Cardiac muscle cell (in vitro differentiated cells and primary cell): ENCODE measurements around the gene CDC14A. TPM values are rescaled to one million over a fixed set of nuclear protein-coding genes. Genes with fewer than 3 reads are reported as not detected.
A peak's percentile ranks its signal among the peaks of the same experiment; 100 is the strongest.

Source experiments
- DNase-seq, 2 donors: peaks; one replicate each; pipeline versions ENCODE4 v3.0.0 to v3.0.0-alpha.2; 2010 to 2017; ENCODE audit warnings: low read depth in 1 of 2, low spot score in 1 of 2
- H3K27ac ChIP-seq: fragments of 200-600 bp; sonication (generic); 2 replicates; pipeline ENCODE4 v1.5.1; 2016
- H3K27me3 ChIP-seq: fragments of 200-600 bp; sonication (generic); 2 replicates; pipeline ENCODE4 v1.6.0; 2016; ENCODE audit warnings: control low read depth
- H3K36me3 ChIP-seq: fragments of 200-600 bp; sonication (generic); 2 replicates; pipeline ENCODE4 v1.5.1; 2016; ENCODE audit warnings: control low read depth
- H3K4me1 ChIP-seq: fragments of 200-600 bp; sonication (generic); 2 replicates; pipeline ENCODE4 v1.8.1; 2017; ENCODE audit warnings: low read depth, mild to moderate bottlenecking, mixed run types
- H3K4me3 ChIP-seq: fragments of 200-600 bp; sonication (generic); 2 replicates; pipeline ENCODE4 v1.5.1; 2016; ENCODE audit warnings: mild to moderate bottlenecking
- H3K9me3 ChIP-seq: fragments of 200-600 bp; sonication (generic); 2 replicates; pipeline ENCODE4 v1.5.1; 2017; ENCODE audit warnings: low read depth, mild to moderate bottlenecking, control low read depth
- polyA plus RNA-seq: library from polyadenylated mRNA; unstranded; fragments of >200 nt; fragmentation: Nextera tagmentation; extraction: Ambion mirVana; gene quantifications from 2 replicates; pipeline ENCODE4 v1.2.1, GENCODE V29; 2016
- total RNA-seq: library from RNA; depleted of rRNA; stranded (reverse); fragments of >200 nt; gene quantifications from 2 replicates; pipeline ENCODE4 v1.2.3, GENCODE V29; 2016
- TF ChIP-seq, protein P1 (sequence below): IDR thresholded peaks from 2 replicates; pipeline ENCODE4 v1.5.1; 2012; ENCODE audit warnings: low read depth, mild to moderate bottlenecking, low read length

CDC14A gene
- total and polyA plus RNA-seq, 2 experiments from 2014 or later = 9.6 to 16.9 TPM

DNA sequence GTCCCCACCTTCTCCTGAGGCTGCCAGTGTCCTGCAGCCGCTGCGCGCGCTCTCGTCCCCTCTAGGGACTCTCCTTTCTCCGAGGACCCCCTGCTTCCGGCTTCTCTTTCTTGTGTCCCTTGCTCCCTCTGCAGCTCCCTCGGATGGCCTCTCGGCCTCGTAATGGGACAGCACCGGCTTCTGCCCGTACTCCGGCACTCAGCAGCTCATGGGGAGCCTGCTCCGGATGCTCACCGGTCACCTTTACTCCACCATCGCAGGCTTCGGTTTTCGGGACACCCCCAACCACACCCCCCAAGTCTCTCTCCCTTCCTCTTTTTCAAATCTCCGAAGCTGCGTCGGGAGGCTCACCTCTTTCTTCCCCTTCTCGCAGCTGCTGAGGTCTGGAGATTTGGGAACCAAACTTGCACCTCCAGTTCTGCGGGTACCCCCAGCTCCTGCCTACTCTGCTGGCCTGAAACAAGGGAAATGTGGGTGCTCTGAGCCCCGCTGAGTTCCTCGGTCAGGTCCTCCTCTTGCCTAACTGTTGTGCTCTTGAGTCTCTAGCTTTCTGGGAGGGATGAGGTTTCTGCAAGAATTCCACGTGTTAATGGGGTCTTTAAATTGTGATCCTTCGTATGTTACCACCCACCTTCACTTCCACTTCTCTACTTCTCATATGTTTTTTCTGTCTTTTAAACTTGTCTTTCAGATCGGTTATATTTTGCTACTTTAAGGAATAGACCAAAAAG is 930 bp downstream of the CDC14A start:
- H3K9me3 ChIP-seq = no peaks in the 10 kb centered on the region
- peak overlapping the region; percentile 76 for H3K27ac ChIP-seq
- H3K4me3 ChIP-seq = peak overlapping the region; percentile 72
- no peak for DNase-seq
- H3K27me3 ChIP-seq = no peaks in the 10 kb centered on the region
- peaks cover 24% of the 10 kb centered on the region for H3K4me1 ChIP-seq
- TF ChIP-seq, protein P1, sequence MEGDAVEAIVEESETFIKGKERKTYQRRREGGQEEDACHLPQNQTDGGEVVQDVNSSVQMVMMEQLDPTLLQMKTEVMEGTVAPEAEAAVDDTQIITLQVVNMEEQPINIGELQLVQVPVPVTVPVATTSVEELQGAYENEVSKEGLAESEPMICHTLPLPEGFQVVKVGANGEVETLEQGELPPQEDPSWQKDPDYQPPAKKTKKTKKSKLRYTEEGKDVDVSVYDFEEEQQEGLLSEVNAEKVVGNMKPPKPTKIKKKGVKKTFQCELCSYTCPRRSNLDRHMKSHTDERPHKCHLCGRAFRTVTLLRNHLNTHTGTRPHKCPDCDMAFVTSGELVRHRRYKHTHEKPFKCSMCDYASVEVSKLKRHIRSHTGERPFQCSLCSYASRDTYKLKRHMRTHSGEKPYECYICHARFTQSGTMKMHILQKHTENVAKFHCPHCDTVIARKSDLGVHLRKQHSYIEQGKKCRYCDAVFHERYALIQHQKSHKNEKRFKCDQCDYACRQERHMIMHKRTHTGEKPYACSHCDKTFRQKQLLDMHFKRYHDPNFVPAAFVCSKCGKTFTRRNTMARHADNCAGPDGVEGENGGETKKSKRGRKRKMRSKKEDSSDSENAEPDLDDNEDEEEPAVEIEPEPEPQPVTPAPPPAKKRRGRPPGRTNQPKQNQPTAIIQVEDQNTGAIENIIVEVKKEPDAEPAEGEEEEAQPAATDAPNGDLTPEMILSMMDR = no peak
- no peaks in the 10 kb centered on the region for H3K36me3 ChIP-seq

DNA sequence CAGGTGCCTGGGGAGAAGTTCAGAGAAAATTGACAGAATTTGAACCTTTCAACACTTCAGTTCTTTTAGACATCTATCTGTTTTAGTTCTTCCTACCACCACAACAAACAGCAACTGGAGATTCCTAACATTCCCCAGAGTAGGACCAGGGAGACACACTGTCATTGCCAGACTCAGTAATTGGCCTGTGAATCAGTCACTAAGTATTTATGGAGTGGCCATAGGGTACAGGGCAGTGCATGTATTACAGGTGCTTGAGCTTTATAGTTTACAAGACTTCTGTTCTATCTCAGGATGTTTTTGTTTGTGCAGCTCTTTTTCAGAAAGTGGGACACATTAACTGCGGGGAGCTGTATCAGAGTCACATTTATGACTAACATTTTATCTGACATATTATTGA is 1.7 kb downstream of the CDC14A start:
- H3K27me3 ChIP-seq = no peaks in the 10 kb centered on the region
- peak overlapping the region; percentile 72 for H3K4me3 ChIP-seq
- no peaks in the 10 kb centered on the region for H3K36me3 ChIP-seq
- peak in 1 of 2 donors; percentile 53 for DNase-seq
- TF ChIP-seq, protein P1 = no peak
- no peaks in the 10 kb centered on the region for H3K9me3 ChIP-seq
- H3K27ac ChIP-seq = peak overlapping the region; percentile 15
- peaks cover 27% of the 10 kb centered on the region for H3K4me1 ChIP-seq

DNA sequence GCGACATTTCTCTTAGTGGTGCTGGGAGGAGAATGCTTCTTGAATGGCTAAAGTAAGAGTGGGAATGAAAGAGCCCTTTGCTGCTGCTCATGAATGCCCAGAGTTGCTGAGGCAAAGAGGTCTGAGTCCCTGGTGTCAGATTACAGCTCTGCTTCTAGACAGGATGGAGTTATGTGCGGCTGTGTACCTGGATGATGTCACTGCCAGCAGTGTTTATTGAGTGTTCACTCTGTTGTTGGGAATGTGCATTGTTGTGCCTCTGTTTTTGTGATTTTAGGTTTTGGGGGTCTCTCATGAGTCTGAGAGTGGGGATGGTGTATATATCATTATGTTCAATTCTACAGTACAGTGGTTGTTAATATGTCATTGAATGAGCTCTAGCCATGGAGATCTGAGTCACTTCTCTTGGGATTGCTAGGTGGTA is 2.7 kb downstream of the CDC14A start:
- no peaks in the 10 kb centered on the region for H3K9me3 ChIP-seq
- H3K36me3 ChIP-seq = no peaks in the 10 kb centered on the region
- H3K4me1 ChIP-seq = peaks cover 27% of the 10 kb centered on the region
- TF ChIP-seq, protein P1 = no peak
- H3K27ac ChIP-seq = peak overlapping the region; percentile 52
- no peaks in the 10 kb centered on the region for H3K27me3 ChIP-seq
- H3K4me3 ChIP-seq = no peak overlapping the region
- peak; percentile 18 to 81 for DNase-seq

DNA sequence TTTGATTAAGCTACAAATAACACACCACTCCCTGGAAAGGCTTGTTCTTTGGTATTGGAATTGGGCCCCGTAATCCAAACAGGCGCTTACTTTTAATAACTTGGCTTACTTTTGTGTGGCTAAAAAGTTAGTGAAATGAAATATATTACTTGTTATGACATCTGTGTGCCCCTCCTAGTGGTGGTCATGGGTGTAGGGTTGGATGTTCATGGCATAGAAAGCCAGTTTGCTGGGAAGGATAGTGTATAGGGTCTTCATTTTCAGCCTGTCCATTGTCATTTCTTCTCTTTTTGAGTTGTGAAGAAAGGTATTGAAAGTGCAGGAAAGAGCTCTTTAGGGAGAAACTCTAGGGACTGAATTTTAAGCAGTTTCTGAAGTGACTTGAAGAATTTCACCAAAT is 5.9 kb downstream of the CDC14A start:
- Histone ChIP-seq H3K4me3 (no peak overlapping the region), H3K9me3 (no peaks in the 10 kb centered on the region), H3K27me3 (no peaks in the 10 kb centered on the region), H3K4me1 (peaks cover 36% of the 10 kb centered on the region), H3K36me3 (no peaks in the 10 kb centered on the region), H3K27ac (peak overlapping the region; percentile 43)
- TF ChIP-seq, protein P1 = peak; percentile 52
- DNase-seq = peak; percentile 15 to 31

DNA sequence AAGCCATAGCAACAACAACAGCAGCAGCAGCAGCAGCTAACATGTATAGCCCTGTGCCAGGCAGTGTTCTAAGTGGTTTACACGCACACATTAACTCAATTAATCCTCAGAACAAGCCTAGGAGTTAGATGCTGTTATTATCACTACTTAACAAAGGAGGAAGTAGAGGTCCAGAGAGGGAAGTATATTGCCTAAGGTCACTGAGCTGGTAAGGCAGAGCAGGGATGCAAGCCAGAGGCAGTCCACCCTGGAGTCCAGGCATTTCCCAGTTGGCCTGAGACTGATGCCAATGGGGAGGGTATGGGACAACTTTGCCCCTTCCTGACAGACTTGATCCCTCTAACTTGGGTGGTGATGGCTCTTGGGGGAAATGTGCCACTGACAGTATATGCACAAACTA is 6.8 kb downstream of the CDC14A start:
- TF ChIP-seq, protein P1 = no peak
- H3K4me3 ChIP-seq = no peak overlapping the region
- H3K27me3 ChIP-seq = no peaks in the 10 kb centered on the region
- no peak overlapping the region for H3K27ac ChIP-seq
- peaks cover 29% of the 10 kb centered on the region for H3K4me1 ChIP-seq
- H3K36me3 ChIP-seq = no peaks in the 10 kb centered on the region
- no peaks in the 10 kb centered on the region for H3K9me3 ChIP-seq
- no peak for DNase-seq
